ENCODE results near the gene DRC1. TPM values are rescaled to one million over a fixed set of nuclear protein-coding genes. Genes with fewer than 3 reads are reported as not detected.

The DRC1 gene
- total RNA-seq, 4 donors from 2014 or later = not detected

- WGBS, 2 donors = 79 to 90% methylated on average over 9 to 13 of the region's 13 CpGs
- intact Hi-C loops (cut with DNase I; ENCODE audit: low total_unique reads) = no loop called here
- H3K4me3 ChIP-seq (ENCODE audit: low read depth, poor library complexity, severe bottlenecking) = no peak overlapping the region
- no peak for TF ChIP-seq POLR2A (IDR thresholded peaks at IDR 0.05)
- TF ChIP-seq, protein P1, sequence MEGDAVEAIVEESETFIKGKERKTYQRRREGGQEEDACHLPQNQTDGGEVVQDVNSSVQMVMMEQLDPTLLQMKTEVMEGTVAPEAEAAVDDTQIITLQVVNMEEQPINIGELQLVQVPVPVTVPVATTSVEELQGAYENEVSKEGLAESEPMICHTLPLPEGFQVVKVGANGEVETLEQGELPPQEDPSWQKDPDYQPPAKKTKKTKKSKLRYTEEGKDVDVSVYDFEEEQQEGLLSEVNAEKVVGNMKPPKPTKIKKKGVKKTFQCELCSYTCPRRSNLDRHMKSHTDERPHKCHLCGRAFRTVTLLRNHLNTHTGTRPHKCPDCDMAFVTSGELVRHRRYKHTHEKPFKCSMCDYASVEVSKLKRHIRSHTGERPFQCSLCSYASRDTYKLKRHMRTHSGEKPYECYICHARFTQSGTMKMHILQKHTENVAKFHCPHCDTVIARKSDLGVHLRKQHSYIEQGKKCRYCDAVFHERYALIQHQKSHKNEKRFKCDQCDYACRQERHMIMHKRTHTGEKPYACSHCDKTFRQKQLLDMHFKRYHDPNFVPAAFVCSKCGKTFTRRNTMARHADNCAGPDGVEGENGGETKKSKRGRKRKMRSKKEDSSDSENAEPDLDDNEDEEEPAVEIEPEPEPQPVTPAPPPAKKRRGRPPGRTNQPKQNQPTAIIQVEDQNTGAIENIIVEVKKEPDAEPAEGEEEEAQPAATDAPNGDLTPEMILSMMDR (IDR thresholded peaks at IDR 0.05) = no peak
- DNase-seq (ENCODE audit: low spot score in 2 of 2) = no peak
Measured at GRCh38 chr2:26483957-26484565, 82.3 kb downstream of the DRC1 start.

GRCh38 chr2:26484579-26484978, 82.9 kb downstream of the DRC1 start:
- H3K4me3 ChIP-seq (ENCODE audit: low read depth, poor library complexity, severe bottlenecking) = no peak overlapping the region
- 63 to 76% methylated on average over 2 of the region's 4 CpGs for WGBS, 2 donors
- no peak for DNase-seq (ENCODE audit: low spot score in 2 of 2)
- intact Hi-C loops (cut with DNase I; ENCODE audit: low total_unique reads) = no loop called here
- no peak for TF ChIP-seq POLR2A (IDR thresholded peaks at IDR 0.05)
- TF ChIP-seq, protein P1 (IDR thresholded peaks at IDR 0.05) = no peak

DNA sequence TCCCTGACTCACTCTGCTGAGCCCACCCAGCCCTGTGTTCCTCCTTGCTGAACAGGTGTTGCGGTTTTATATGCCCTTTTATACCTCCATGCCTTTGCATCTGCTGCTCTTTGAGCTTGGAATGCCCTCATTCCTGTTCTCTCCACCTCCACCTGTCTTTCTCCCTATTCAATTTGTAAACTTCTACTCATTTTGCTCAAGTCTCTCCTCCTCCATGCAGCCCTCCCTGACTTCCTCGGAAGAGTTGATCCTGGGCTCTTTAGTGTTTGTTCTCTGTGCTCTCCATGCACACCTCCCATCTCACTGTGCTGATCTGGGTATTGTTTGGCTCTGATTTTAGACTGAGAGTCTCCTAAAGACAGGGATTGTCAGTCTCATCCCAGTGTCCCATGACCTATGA, 83.4 kb downstream of the DRC1 start:
- intact Hi-C loops (cut with DNase I; ENCODE audit: low total_unique reads) = no loop called here
- H3K4me3 ChIP-seq (ENCODE audit: low read depth, poor library complexity, severe bottlenecking) = no peak overlapping the region
- DNase-seq (ENCODE audit: low spot score in 2 of 2) = no peak
- WGBS, 2 donors = 89 to 90% methylated on average over 2 of the region's 2 CpGs
- TF ChIP-seq POLR2A (IDR thresholded peaks at IDR 0.05) = no peak
- TF ChIP-seq, protein P1 (IDR thresholded peaks at IDR 0.05) = no peak

GRCh38 chr2:26485725-26486418, 84.2 kb downstream of the DRC1 start:
- 82 to 85% methylated on average over 8 of the region's 8 CpGs for WGBS, 2 donors
- no peak for DNase-seq (ENCODE audit: low spot score in 2 of 2)
- TF ChIP-seq POLR2A (IDR thresholded peaks at IDR 0.05) = no peak
- TF ChIP-seq, protein P1 (IDR thresholded peaks at IDR 0.05) = no peak
- intact Hi-C loops (cut with DNase I; ENCODE audit: low total_unique reads) = no loop called here
- H3K4me3 ChIP-seq (ENCODE audit: low read depth, poor library complexity, severe bottlenecking) = no peak overlapping the region

GRCh38 chr2:26486789-26487188, 85.1 kb downstream of the DRC1 start:
- H3K4me3 ChIP-seq (ENCODE audit: low read depth, poor library complexity, severe bottlenecking) = no peak overlapping the region
- no peak for DNase-seq (ENCODE audit: low spot score in 2 of 2)
- WGBS, 2 donors = 84 to 95% methylated on average over 3 of the region's 3 CpGs
- intact Hi-C loops (cut with DNase I; ENCODE audit: low total_unique reads) = no loop called here
- TF ChIP-seq POLR2A (IDR thresholded peaks at IDR 0.05) = no peak
- TF ChIP-seq, protein P1 (IDR thresholded peaks at IDR 0.05) = no peak

Measured in lower leg skin (tissue), 4 donors.